Body of pancreas (tissue), 4 donors: ENCODE results near the gene CAMK1D. TPM values are rescaled to one million over a fixed set of nuclear protein-coding genes. Genes with fewer than 3 reads are reported as not detected.
A peak's percentile ranks its signal among the peaks of the same experiment; 100 is the strongest.

Experiments
- ATAC-seq: fragments of 150-250 bp; one replicate; pipeline ENCODE4 v1.9.1; 2016
- DNase-seq, 4 donors: peaks; one replicate each; pipeline ENCODE4 v3.0.0-alpha.2; 2019
- H3K27ac ChIP-seq, 4 donors: fragments of 200-600 bp; sonication (generic); 1 replicate in 3 of 4; 2 replicates in 1 of 4; pipeline versions ENCODE4 v1.5.1 to v1.6.1; 2016 to 2019; ENCODE audit warnings: mild to moderate bottlenecking in 1 of 4, mixed read lengths in 1 of 4, moderate library complexity in 1 of 4
- H3K27me3 ChIP-seq, 2 donors: fragments of 200-600 bp; sonication (generic); one replicate each; pipeline ENCODE4 v1.6.0; 2016; ENCODE audit warnings: mild to moderate bottlenecking in 1 of 2
- H3K36me3 ChIP-seq, 2 donors: fragments of 200-600 bp; sonication (generic); replicated peaks in 1 of 2; 2 replicates each; pipeline ENCODE4 v1.5.1; 2016; ENCODE audit warnings: low read depth in 2 of 2; ENCODE audit not compliant: insufficient read depth in 1 of 2
- H3K4me1 ChIP-seq: fragments of 200-600 bp; sonication (generic); one replicate; pipeline ENCODE4 v1.6.0; 2016
- H3K4me3 ChIP-seq, 2 donors: fragments of 200-600 bp; sonication (generic); 1 replicate in 1 of 2; 2 replicates in 1 of 2; pipeline ENCODE4 v1.5.1; 2016 to 2019
- H3K9me3 ChIP-seq, 3 donors: fragments of 200-600 bp; sonication (generic); 1 replicate in 2 of 3; 2 replicates in 1 of 3; pipeline ENCODE4 v1.5.1; 2016
- CTCF ChIP-seq, 7 experiments: fragments of 450-650 bp in 4 of 7; fragments of 200-600 bp in 3 of 7; sonication (generic) in 3 of 7; IDR thresholded peaks; one replicate each; pipeline ENCODE4 v1.5.1; 2016 to 2019; ENCODE audit warnings: antibody characterized with exemption in 7 of 7
- POLR2A ChIP-seq, 3 donors: fragments of 450-650 bp; IDR thresholded peaks; one replicate each; pipeline ENCODE4 v1.6.1; 2016; ENCODE audit warnings: antibody characterized with exemption in 3 of 3, mild to moderate bottlenecking in 2 of 3
- WGBS, 2 donors: methylation state at CpG; one replicate each; pipeline ENCODE4 v1.1.5; 2017; 5-methylcytosine and 5-hydroxymethylcytosine counted together
- intact Hi-C: fragments of 100-400 bp; cut with DNase I; formaldehyde crosslinking; loops from one replicate; pipeline ENCODE4 v1.15.1; 2023
- total RNA-seq, 2 donors: library from RNA; depleted of rRNA; stranded (reverse); fragments of >200 nt; gene quantifications; one replicate each; pipeline ENCODE4 v1.1.0, GENCODE V29; 2016

The CAMK1D gene
- total RNA-seq, 2 donors from 2014 or later, result 12.5 to 14.2 TPM

- ATAC-seq (no peak), DNase-seq (no peak)
- H3K4me3 ChIP-seq, result no peak overlapping the region
- intact Hi-C loops, result no loop called here
- H3K9me3 ChIP-seq, result no peaks in the 10 kb centered on the region
- H3K4me1 ChIP-seq, result peaks cover 25% of the 10 kb centered on the region
- no peaks in the 10 kb centered on the region for H3K27me3 ChIP-seq
- no peaks in the 10 kb centered on the region for H3K36me3 ChIP-seq
- TF ChIP-seq CTCF (IDR thresholded peaks at IDR 0.05) (no peak), POLR2A (IDR thresholded peaks at IDR 0.05) (no peak)
- 66 to 100% methylated on average over 2 of the region's 2 CpGs for WGBS, 2 donors
- no peak overlapping the region for H3K27ac ChIP-seq
Measured at GRCh38 chr10:12719365-12719764, 370.0 kb downstream of the CAMK1D start.

GRCh38 chr10:12720217-12720981 lies 371.1 kb downstream of the CAMK1D start:
- intact Hi-C loops, result loop anchor here (10.0 kb wide), 1 partner anchor 184 kb away; no protein-coding TSS in a partner anchor
- peak; percentile 94 for ATAC-seq
- Histone ChIP-seq H3K4me1 (peaks cover 25% of the 10 kb centered on the region), H3K27me3 (no peaks in the 10 kb centered on the region), H3K36me3 (no peaks in the 10 kb centered on the region), H3K27ac (peak overlapping the region; percentile 7 to 71 (median 62)), H3K4me3 (no peak overlapping the region), H3K9me3 (no peaks in the 10 kb centered on the region)
- TF ChIP-seq CTCF (IDR thresholded peaks at IDR 0.05) (no peak), POLR2A (IDR thresholded peaks at IDR 0.05) (no peak)
- DNase-seq, result peak; percentile 88 to 92 (median 88)
- 30 to 38% methylated on average over 9 of the region's 9 CpGs for WGBS, 2 donors

- Histone ChIP-seq H3K4me3 (no peak overlapping the region), H3K27me3 (no peaks in the 10 kb centered on the region), H3K4me1 (peaks cover 25% of the 10 kb centered on the region), H3K9me3 (no peaks in the 10 kb centered on the region), H3K27ac (peak overlapping the region in 1 of 4 donors; percentile 63), H3K36me3 (no peaks in the 10 kb centered on the region)
- 90 to 100% methylated on average over 3 of the region's 3 CpGs for WGBS, 2 donors
- intact Hi-C loops, result loop anchor here (10.0 kb wide), 1 partner anchor 183 kb away; no protein-coding TSS in a partner anchor
- ATAC-seq (no peak), DNase-seq (no peak)
- TF ChIP-seq CTCF (IDR thresholded peaks at IDR 0.05), result no peak
- TF ChIP-seq POLR2A (IDR thresholded peaks at IDR 0.05), result no peak
Measured at GRCh38 chr10:12721334-12721733, 372.0 kb downstream of the CAMK1D start.

GRCh38 chr10:12723220-12723619 lies 373.9 kb downstream of the CAMK1D start:
- no peak for DNase-seq
- intact Hi-C loops, result loop anchor here (10.0 kb wide), 1 partner anchor 182 kb away; no protein-coding TSS in a partner anchor
- Histone ChIP-seq H3K4me3 (no peak overlapping the region), H3K4me1 (peaks cover 25% of the 10 kb centered on the region), H3K9me3 (no peaks in the 10 kb centered on the region), H3K27ac (no peak overlapping the region), H3K36me3 (no peaks in the 10 kb centered on the region), H3K27me3 (no peaks in the 10 kb centered on the region)
- no peak for TF ChIP-seq POLR2A (IDR thresholded peaks at IDR 0.05)
- TF ChIP-seq CTCF (IDR thresholded peaks at IDR 0.05), result no peak
- WGBS, 2 donors, result 61 to 65% methylated on average over 4 of the region's 4 CpGs
- no peak for ATAC-seq
